Occipital lobe (tissue), 2 donors: ENCODE data around the gene CNOT10. TPM values are rescaled to one million over a fixed set of nuclear protein-coding genes. Genes with fewer than 3 reads are reported as not detected.
A peak's percentile ranks its signal among the peaks of the same experiment; 100 is the strongest.
"Not testable (repeated sequence)": the region's sequence is repeated elsewhere in the genome, so short reads cannot be mapped to it uniquely, and the experiment has no call there.

Source experiments
- DNase-seq: peaks from one replicate; lab custom pipeline; 2025; lab: John Stamatoyannopoulos, UW
- total RNA-seq: library from RNA; depleted of rRNA; stranded (reverse); fragments of >200 nt; gene quantifications from one replicate; pipeline ENCODE4 v1.2.3, GENCODE V29; 2014

CNOT10 gene
- total RNA-seq, 1 donor from 2014 or later, result 53.5 TPM

GRCh38 chr3:32757618-32758374, 72.8 kb downstream of the CNOT10 start:
- no peak for DNase-seq

DNA sequence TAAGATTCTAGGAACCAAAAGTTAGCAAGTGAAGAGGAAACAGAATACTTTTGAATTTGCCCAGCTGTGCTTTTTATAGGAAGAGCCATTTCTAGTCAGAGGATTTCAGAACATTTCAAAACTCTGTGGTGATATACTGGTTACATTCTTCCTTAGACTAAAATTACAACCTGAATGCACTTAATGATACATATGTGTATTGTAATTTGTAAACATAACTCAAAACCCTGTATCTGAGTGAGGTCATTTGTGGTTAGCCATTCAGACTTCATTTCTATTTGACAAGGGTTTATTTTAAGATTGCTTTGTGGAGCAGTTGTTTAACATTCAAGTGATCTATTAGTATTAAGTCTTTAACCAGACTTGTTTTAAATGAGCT, 73.4 kb downstream of the CNOT10 start:
- DNase-seq, result no peak

- DNase-seq, result no peak
These were observed 74.4 kb downstream of the CNOT10 start for GRCh38 chr3:32759342-32759741.

DNA sequence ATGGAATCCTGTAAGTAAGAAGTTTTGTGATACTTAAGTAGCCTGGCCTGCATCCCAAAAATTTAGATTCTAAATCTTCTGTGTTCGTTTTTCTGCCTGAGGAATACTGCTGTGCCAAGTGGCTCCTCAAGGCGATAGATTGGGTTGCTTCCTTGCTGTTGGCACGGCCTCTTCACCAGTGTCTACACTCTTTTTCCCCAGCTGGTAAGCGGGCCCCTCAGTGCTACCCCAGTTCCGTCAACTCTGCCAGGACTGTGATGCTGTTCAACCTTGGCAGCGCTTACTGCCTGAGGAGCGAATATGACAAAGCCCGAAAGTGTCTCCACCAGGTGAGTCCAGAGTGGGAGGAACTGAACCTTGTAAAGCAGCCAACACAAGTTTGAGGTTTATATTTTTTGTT, 79.5 kb downstream of the CNOT10 start:
- DNase-seq, result no peak

DNA sequence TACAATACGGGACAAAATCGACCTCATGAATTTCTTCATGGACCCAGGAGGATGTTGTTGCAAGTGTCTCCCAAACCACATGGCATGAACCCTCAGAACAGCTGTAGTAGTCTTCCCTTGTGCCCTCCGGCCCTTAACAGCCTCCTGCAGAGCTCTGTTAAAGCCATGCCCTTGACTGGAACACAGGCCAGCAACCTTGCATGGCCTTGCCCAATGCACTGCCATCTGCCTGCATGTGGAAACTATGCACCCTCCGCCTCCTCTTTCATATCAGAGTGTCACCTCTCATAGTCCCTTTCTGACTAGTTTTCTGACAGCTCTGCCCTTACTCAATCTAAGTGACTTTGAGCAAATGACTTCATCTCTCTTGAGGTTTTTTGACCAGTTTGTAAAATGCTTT, 93.4 kb downstream of the CNOT10 start:
- no peak for DNase-seq

GRCh38 chr3:32780071-32780734, 95.2 kb downstream of the CNOT10 start:
- DNase-seq, result no peak

DNA sequence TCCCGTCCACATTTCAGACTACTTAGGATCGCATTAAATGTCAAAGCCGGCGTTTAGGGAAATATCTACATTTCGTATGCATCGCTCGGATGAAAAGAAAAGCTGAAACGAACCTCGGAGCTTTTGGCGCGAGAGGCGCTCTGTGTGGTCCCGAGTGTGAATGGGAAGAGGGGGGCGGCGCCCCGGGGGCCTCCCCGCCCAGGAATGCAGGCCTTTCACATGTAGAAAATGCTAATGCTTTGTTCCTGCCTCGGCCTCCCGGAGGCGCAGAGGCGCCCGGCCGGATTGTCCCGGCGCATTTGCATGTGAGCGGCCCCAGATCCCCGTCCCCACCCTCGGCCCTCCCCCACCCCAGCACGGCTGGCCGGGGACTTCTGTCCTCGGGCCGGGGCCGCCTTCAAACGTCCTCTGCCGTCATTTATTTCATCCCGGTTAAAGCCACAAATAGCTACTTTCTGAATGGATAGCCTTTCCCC, 95.8 kb downstream of the CNOT10 start:
- DNase-seq, result no peak

DNA sequence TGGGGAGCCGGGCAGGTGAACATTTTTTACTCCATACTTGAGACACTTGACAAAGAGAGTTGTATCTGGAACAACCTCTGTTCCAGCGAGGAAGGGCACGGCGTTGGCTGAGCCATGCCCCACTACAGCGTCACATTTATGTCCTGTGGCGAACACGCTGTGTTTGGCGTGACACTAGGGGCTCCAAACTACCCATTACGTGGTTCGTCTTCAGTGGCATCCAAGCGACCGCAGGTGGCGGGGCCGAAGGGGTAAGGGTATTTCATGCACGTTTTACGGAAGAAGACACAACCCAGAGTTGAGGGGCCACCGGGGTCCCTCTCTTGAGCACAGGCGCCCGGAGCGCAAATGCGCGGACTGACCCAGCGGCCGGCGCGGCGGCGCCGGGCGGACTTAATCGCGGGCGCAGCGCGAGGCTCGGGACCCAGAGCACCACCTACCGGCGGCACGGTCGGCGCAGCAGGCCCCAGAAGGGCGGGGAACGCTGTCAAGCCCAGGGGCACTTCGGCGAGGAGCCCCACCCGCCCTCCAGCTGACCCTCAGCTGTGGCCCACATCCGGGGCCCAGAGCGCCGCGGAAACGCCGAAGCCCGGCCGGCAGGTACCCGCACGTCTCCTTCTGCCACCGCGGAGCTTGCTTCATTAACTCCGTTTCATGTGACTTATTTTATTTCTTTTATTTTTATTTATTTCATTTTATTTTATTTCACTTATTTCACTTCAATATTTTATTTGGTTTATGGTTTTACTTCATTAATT, 96.4 kb downstream of the CNOT10 start:
- DNase-seq, result peak; percentile 45

GRCh38 chr3:32781969-32782270, 96.9 kb downstream of the CNOT10 start:
- DNase-seq, result not testable (repeated sequence)

- no peak for DNase-seq
These were observed 97.4 kb downstream of the CNOT10 start for GRCh38 chr3:32782407-32782806.

DNA sequence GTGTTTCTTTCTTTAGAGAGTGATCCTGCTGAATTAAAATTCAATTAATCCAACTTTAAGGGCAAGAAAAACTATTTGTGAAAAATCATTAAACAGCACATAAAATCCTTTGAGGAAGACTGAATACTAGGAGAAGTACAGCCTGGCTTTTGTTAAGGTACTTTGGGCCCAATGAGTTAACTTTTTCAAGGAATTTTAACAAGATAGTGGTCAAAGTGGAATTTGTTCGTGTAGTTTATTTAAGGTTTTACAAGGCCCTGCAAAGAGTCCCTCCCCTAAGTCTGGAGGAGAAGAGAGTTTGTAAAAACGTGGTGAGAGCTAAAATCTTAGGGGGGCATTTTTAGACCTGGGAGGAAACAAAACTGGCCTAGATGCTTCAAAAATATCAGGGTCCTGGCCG, 106.8 kb downstream of the CNOT10 start:
- no peak for DNase-seq

- no peak for DNase-seq
These were observed 109.7 kb downstream of the CNOT10 start for GRCh38 chr3:32794487-32795308.

GRCh38 chr3:32796384-32796950, 111.5 kb downstream of the CNOT10 start:
- DNase-seq, result not testable (repeated sequence)

- no peak for DNase-seq
These were observed 112.8 kb downstream of the CNOT10 start for GRCh38 chr3:32797776-32798175.

GRCh38 chr3:32801440-32801839, 116.5 kb downstream of the CNOT10 start:
- not testable (repeated sequence) for DNase-seq

- DNase-seq, result no peak
These were observed 128.2 kb downstream of the CNOT10 start for GRCh38 chr3:32813180-32813579.

DNA sequence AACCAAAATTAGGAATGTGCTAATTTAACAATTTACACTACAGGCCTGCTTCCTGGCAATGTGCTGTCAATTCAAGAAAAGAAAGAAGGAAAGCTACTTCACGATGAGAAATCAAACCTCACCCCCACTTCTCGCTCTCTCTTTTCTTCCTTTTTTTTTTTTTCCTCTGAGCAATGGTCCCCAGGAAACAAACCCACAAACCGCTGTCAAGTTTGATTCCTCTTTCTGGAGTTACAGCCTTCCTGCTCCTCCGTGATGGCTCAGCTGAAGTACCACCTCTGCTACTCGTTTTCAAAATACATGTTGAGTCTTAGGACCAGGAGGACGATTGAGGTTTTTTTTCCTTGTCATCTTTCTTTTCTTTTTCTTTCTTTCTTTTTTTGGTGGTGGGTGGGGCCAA, 129.4 kb downstream of the CNOT10 start:
- no peak for DNase-seq

GRCh38 chr3:32815841-32816438, 131.0 kb downstream of the CNOT10 start:
- no peak for DNase-seq

GRCh38 chr3:32816439-32817256, 131.7 kb downstream of the CNOT10 start:
- no peak for DNase-seq

GRCh38 chr3:32817257-32817557, 132.2 kb downstream of the CNOT10 start:
- DNase-seq, result no peak
